Left lung (tissue), 10 donors: ENCODE data around the gene GGN. TPM values are rescaled to one million over a fixed set of nuclear protein-coding genes. Genes with fewer than 3 reads are reported as not detected.
A peak's percentile ranks its signal among the peaks of the same experiment; 100 is the strongest.

Experiments used
- ATAC-seq: fragments of 200-7000 bp; cut with Tn5 transposase; one replicate; pipeline ENCODE4 v1.9.1; 2020; ENCODE audit warnings: moderate library complexity
- DNase-seq, 4 donors: peaks; one replicate each; pipeline ENCODE4 v3.0.0-alpha.2; 2013 to 2020
- H3K27ac ChIP-seq, 2 donors: fragments of 200-600 bp; sonication (generic) in 1 of 2; one replicate each; pipeline versions ENCODE4 v1.5.0 to v1.8.0; 2020 to 2021
- H3K27me3 ChIP-seq, 2 donors: fragments of 200-600 bp; sonication (generic) in 1 of 2; one replicate each; pipeline versions ENCODE4 v1.5.0 to v1.8.0; 2020 to 2021
- H3K36me3 ChIP-seq, 2 donors: fragments of 200-600 bp; sonication (generic) in 1 of 2; one replicate each; pipeline versions ENCODE4 v1.5.0 to v1.8.0; 2020 to 2021
- H3K4me1 ChIP-seq, 2 donors: fragments of 200-600 bp; one replicate each; pipeline ENCODE4 v1.8.0; 2021
- H3K4me3 ChIP-seq, 2 donors: fragments of 200-600 bp; sonication (generic) in 1 of 2; one replicate each; pipeline versions ENCODE4 v1.5.0 to v1.8.0; 2020 to 2021; ENCODE audit warnings: mild to moderate bottlenecking in 1 of 2
- H3K9me3 ChIP-seq, 2 donors: fragments of 200-600 bp; sonication (generic) in 1 of 2; one replicate each; pipeline versions ENCODE4 v1.5.0 to v1.8.0; 2020 to 2021
- intact Hi-C, 2 donors: fragments of 100-400 bp; cut with DNase I; formaldehyde crosslinking; loops; one replicate each; pipeline versions ENCODE4 v1.11.2 to v1.14.2; 2022
- polyA plus RNA-seq, 6 donors: library from polyadenylated mRNA; unstranded; fragments of 120-200 nt; gene quantifications; one replicate each; pipeline ENCODE4 v1.2.1, GENCODE V29; 2013; ENCODE audit not compliant: insufficient read length in 6 of 6
- total RNA-seq, 2 donors: library from RNA; stranded (reverse); fragmentation: NEBNext Ultra II Directional; extraction: Animal tissue kit (Norgen Biotek cat#: 25700); gene quantifications; one replicate each; pipeline ENCODE4 v1.2.1, GENCODE V29; 2021
- TF ChIP-seq, protein P1 (sequence below), 2 donors: fragments of 200-600 bp; sonication (generic) in 1 of 2; IDR thresholded peaks; one replicate each; pipeline versions ENCODE4 v1.5.0 to v1.8.0; 2021; ENCODE audit warnings: antibody characterized with exemption in 2 of 2
- donor health status: DM: no; HTN: yes; CAD: no.
- donor health status: DM: no; HTN: no; CAD: no.

GGN gene
- total and polyA plus RNA-seq, 8 donors: 0.16 to 0.77 (median 0.34) TPM; not detected in 1

DNA sequence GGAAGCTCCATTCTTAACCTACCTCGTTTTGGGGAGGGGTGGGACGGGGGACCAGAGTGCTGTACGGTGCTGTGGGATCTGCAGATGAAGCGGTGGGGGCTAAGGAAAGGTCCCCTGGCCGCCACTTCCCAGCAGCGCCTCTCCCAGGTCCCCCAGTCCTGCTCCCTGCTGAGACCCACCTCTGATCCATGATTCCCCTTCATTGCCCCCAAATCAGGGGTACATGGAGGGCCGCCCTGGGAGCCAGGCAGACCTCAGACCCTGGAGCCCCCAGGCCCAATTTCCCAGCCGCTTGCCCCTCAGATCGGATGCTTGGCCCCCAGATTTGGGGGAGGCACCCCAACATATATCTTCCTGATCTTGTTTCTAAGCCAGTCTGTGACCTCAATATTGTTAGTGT, 11.2 kb upstream of the GGN start:
- peaks cover 0 to 16% of the 10 kb centered on the region in 2 donors for H3K4me1 ChIP-seq
- DNase-seq (no peak), ATAC-seq (no peak)
- H3K9me3 ChIP-seq: no peaks in the 10 kb centered on the region
- TF ChIP-seq, protein P1, sequence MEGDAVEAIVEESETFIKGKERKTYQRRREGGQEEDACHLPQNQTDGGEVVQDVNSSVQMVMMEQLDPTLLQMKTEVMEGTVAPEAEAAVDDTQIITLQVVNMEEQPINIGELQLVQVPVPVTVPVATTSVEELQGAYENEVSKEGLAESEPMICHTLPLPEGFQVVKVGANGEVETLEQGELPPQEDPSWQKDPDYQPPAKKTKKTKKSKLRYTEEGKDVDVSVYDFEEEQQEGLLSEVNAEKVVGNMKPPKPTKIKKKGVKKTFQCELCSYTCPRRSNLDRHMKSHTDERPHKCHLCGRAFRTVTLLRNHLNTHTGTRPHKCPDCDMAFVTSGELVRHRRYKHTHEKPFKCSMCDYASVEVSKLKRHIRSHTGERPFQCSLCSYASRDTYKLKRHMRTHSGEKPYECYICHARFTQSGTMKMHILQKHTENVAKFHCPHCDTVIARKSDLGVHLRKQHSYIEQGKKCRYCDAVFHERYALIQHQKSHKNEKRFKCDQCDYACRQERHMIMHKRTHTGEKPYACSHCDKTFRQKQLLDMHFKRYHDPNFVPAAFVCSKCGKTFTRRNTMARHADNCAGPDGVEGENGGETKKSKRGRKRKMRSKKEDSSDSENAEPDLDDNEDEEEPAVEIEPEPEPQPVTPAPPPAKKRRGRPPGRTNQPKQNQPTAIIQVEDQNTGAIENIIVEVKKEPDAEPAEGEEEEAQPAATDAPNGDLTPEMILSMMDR (IDR thresholded peaks at IDR 0.05): no peak
- H3K36me3 ChIP-seq: no peaks in the 10 kb centered on the region
- intact Hi-C loops: no loop called here
- peaks cover 39 to 69% of the 10 kb centered on the region in 2 donors for H3K27me3 ChIP-seq
- no peak overlapping the region for H3K27ac ChIP-seq
- no peak overlapping the region for H3K4me3 ChIP-seq

DNA sequence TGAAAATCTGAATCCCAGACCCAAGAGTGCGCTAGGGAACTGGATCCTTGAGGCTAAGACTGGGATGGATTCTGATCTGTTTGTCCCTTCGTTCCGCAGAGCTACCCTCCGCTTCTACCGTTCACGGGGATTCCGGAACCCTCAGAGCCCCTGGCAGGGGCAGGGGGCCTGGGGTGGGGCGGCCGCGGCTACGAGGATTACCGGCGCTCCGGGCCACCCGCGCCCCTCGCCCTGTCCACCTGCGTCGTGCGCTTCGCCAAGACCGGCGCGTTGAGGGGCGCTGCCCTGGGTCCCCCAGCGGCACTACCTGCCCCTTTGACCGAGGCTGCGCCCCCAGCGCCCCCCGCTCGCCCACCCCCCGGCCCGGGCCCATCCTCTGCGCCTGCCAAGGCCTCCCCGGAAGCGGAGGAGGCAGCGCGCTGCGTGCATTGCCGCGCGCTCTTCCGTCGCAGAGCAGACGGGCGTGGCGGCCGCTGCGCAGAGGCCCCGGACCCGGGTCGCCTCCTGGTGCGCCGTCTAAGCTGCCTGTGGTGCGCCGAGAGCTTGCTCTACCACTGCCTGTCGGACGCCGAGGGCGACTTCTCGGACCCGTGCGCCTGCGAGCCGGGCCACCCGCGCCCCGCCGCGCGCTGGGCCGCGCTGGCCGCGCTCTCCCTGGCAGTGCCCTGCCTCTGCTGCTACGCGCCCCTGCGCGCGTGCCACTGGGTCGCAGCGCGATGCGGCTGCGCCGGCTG, 7.7 kb upstream of the GGN start:
- H3K36me3 ChIP-seq: no peaks in the 10 kb centered on the region
- ATAC-seq (no peak), DNase-seq (no peak)
- H3K9me3 ChIP-seq: no peaks in the 10 kb centered on the region
- TF ChIP-seq, protein P1 (IDR thresholded peaks at IDR 0.05): no peak
- peak overlapping the region in 1 of 2 donors; percentile 16 for H3K4me3 ChIP-seq
- intact Hi-C loops: no loop called here
- peaks cover 45 to 97% of the 10 kb centered on the region in 2 donors for H3K27me3 ChIP-seq
- no peak overlapping the region for H3K27ac ChIP-seq
- peaks cover 0 to 9% of the 10 kb centered on the region in 2 donors for H3K4me1 ChIP-seq

DNA sequence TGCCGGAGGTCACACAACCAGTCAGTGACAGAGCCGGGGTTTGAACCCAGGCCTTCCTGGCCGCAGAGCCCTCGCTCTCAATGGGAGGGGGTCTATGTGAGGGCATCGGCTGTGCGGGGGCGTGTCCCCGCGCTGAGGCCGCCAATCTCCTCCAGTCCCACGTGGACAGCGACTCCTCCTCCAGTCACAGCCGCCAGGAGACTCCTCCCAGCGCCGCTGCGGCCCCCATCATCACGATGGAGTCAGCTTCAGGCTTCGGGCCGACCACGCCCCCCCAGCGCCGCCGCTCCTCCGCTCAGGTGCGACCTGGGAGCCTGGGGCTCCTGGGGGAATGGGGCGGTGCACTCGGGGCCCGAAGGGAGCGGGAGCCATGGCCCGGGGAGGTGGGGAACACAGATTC, 6.7 kb upstream of the GGN start:
- TF ChIP-seq, protein P1 (IDR thresholded peaks at IDR 0.05): no peak
- intact Hi-C loops: no loop called here
- peak; percentile 21 for ATAC-seq

DNA sequence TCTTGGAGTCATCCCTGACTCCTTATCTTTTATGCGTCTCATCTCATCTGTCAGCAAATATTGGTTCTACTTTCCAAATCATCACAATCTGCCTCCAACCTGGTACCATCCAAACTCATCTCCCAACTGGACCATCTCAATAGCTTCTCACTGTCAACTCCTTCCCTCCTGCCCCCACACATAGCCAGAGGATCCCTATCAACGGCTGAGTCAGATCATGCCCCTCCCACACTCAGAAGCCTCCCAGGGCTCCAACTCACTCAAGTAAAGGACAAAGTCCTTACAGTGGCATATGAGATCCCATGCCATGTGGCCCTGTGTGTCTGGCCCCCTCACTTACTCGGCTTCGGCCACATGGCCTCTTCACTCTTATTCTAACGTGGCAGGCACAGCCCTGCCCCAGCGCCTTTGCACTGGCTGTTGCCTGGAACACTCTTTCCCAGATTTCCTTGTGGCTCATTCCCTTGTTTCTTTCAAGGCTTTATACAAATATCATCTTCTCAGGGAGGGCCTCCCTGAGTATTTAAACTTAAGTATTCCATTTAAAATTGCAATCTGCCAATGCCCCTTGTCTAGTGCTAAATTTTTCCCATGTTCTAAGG, 5.0 kb upstream of the GGN start:
- Histone ChIP-seq H3K4me3 (no peak overlapping the region), H3K9me3 (no peaks in the 10 kb centered on the region), H3K36me3 (no peaks in the 10 kb centered on the region), H3K4me1 (peaks cover 9 to 27% of the 10 kb centered on the region in 2 donors), H3K27ac (no peak overlapping the region), H3K27me3 (peaks cover 39 to 97% of the 10 kb centered on the region in 2 donors)
- no peak for ATAC-seq
- DNase-seq: no peak
- intact Hi-C loops: no loop called here
- TF ChIP-seq, protein P1 (IDR thresholded peaks at IDR 0.05): no peak

More for the DNA sequence above, 6.7 kb upstream of the GGN start:
- H3K36me3 ChIP-seq: no peaks in the 10 kb centered on the region
- DNase-seq: peak in 1 of 4 donors; percentile 36
- H3K27ac ChIP-seq: no peak overlapping the region
- H3K4me1 ChIP-seq: peaks cover 0 to 10% of the 10 kb centered on the region in 2 donors
- H3K4me3 ChIP-seq: no peak overlapping the region
- no peaks in the 10 kb centered on the region for H3K9me3 ChIP-seq
- peaks cover 45 to 97% of the 10 kb centered on the region in 2 donors for H3K27me3 ChIP-seq

DNA sequence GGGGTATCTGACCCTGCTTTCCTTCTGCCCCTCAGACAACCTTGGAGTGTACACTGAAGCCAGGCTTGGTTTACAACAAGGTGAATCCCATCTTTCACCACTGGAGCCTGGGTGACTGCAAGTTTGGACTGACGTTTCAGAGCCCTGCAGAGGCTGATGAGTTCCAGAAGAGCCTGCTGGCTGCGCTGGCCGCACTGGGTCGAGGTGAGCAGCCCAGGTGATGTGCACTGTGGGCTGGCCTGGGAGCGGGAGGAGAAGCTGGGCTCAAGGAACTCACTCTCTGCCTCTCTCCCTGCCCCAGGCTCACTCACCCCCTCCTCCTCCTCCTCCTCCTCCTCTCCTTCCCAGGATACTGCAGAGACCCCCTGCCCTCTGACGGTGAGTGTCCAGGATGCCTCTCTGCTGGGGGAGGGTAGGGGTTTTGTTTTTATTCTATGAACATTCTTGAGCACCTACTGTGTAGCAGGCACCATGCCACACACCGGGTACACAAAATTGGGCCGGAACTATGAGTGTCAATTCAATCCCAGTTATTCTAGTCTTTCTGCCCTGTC, 4.2 kb upstream of the GGN start:
- Histone ChIP-seq H3K4me1 (peaks cover 11 to 35% of the 10 kb centered on the region in 2 donors), H3K27ac (no peak overlapping the region), H3K4me3 (no peak overlapping the region), H3K27me3 (peaks cover 33 to 97% of the 10 kb centered on the region in 2 donors), H3K36me3 (no peaks in the 10 kb centered on the region), H3K9me3 (no peaks in the 10 kb centered on the region)
- no peak for ATAC-seq
- intact Hi-C loops: no loop called here
- TF ChIP-seq, protein P1 (IDR thresholded peaks at IDR 0.05): no peak
- no peak for DNase-seq
